GM15510 (cell line): ENCODE data around the gene SUSD1.

Source experiments
- POLR2A ChIP-seq: IDR thresholded peaks from 3 replicates; pipeline ENCODE4 v1.6.1; 2011; ENCODE audit warnings: borderline replicate concordance; ENCODE audit not compliant: insufficient read length; ENCODE audit errors: extremely low read depth

The SUSD1 gene

GRCh38 chr9:112075009-112075378, 100.1 kb downstream of the SUSD1 start:
- no peak for TF ChIP-seq POLR2A

- no peak for TF ChIP-seq POLR2A
Measured at GRCh38 chr9:112074250-112075008, 100.7 kb downstream of the SUSD1 start.

- no peak for TF ChIP-seq POLR2A
Measured at GRCh38 chr9:112072721-112073638, 102.1 kb downstream of the SUSD1 start.

- no peak for TF ChIP-seq POLR2A
Measured at GRCh38 chr9:112069318-112070169, 105.6 kb downstream of the SUSD1 start.

GRCh38 chr9:112065806-112066606, 109.1 kb downstream of the SUSD1 start:
- no peak for TF ChIP-seq POLR2A

- TF ChIP-seq POLR2A: no peak
Measured at GRCh38 chr9:112064871-112065270, 110.2 kb downstream of the SUSD1 start.

GRCh38 chr9:112063586-112063985, 111.5 kb downstream of the SUSD1 start:
- no peak for TF ChIP-seq POLR2A

- no peak for TF ChIP-seq POLR2A
Measured at GRCh38 chr9:112063151-112063550, 111.9 kb downstream of the SUSD1 start.

GRCh38 chr9:112061152-112061740, 113.9 kb downstream of the SUSD1 start:
- TF ChIP-seq POLR2A: no peak

- no peak for TF ChIP-seq POLR2A
Measured at GRCh38 chr9:112059966-112060320, 115.2 kb downstream of the SUSD1 start.

- TF ChIP-seq POLR2A: no peak
Measured at GRCh38 chr9:112059145-112059965, 115.7 kb downstream of the SUSD1 start.

- TF ChIP-seq POLR2A: no peak
Measured at GRCh38 chr9:112056996-112057395, 118.1 kb downstream of the SUSD1 start.

GRCh38 chr9:112054916-112055315, 120.2 kb downstream of the SUSD1 start:
- TF ChIP-seq POLR2A: no peak
